Inflammatory macrophage (primary cell): ENCODE data around the gene BTBD17.

Experiments used
- DNase-seq, 2 donors: peaks; one replicate each; pipeline ENCODE4 v3.0.0-alpha.2; 2020 to 2022

BTBD17 gene

GRCh38 chr17:74358697-74359096 is 3.0 kb downstream of the BTBD17 start:
- no peak for DNase-seq

- no peak for DNase-seq
Observed at GRCh38 chr17:74357466-74357809, 4.2 kb downstream of the BTBD17 start.

GRCh38 chr17:74356646-74357465 is 4.8 kb downstream of the BTBD17 start:
- no peak for DNase-seq

- DNase-seq, result no peak
Observed at GRCh38 chr17:74355065-74355464, 6.6 kb downstream of the BTBD17 start.

GRCh38 chr17:74354561-74354960 is 7.1 kb downstream of the BTBD17 start:
- DNase-seq, result no peak

GRCh38 chr17:74354123-74354522 is 7.5 kb downstream of the BTBD17 start:
- peak; percentile 63 to 74 for DNase-seq

GRCh38 chr17:74353446-74354060 is 8.1 kb downstream of the BTBD17 start:
- DNase-seq, result no peak

- no peak for DNase-seq
Observed at GRCh38 chr17:74351552-74352210, 10.0 kb downstream of the BTBD17 start.

- no peak for DNase-seq
Observed at GRCh38 chr17:74350486-74350885, 11.2 kb downstream of the BTBD17 start.

GRCh38 chr17:74349120-74349519 is 12.5 kb downstream of the BTBD17 start:
- DNase-seq, result no peak

GRCh38 chr17:74347646-74348045 is 14.0 kb downstream of the BTBD17 start:
- DNase-seq, result no peak

- no peak for DNase-seq
Observed at GRCh38 chr17:74345433-74346241, 16.0 kb downstream of the BTBD17 start.

- no peak for DNase-seq
Observed at GRCh38 chr17:74344658-74345057, 17.0 kb downstream of the BTBD17 start.

- no peak for DNase-seq
Observed at GRCh38 chr17:74343526-74344284, 18.0 kb downstream of the BTBD17 start.

- DNase-seq, result no peak
Observed at GRCh38 chr17:74343121-74343520, 18.5 kb downstream of the BTBD17 start.

GRCh38 chr17:74342224-74342623 is 19.4 kb downstream of the BTBD17 start:
- no peak for DNase-seq

GRCh38 chr17:74340470-74341023 is 21.1 kb downstream of the BTBD17 start:
- no peak for DNase-seq

- no peak for DNase-seq
Observed at GRCh38 chr17:74339537-74340195, 22.0 kb downstream of the BTBD17 start.

- no peak for DNase-seq
Observed at GRCh38 chr17:74337834-74338500, 23.7 kb downstream of the BTBD17 start.

- no peak for DNase-seq
Observed at GRCh38 chr17:74336307-74336706, 25.4 kb downstream of the BTBD17 start.
